Sciatic nerve (tissue), 2 donors: Measurements from ENCODE around the gene FAM163A. TPM values are rescaled to one million over a fixed set of nuclear protein-coding genes. Genes with fewer than 3 reads are reported as not detected.
A peak's percentile ranks its signal among the peaks of the same experiment; 100 is the strongest.
"Not testable (repeated sequence)": the region's sequence is repeated elsewhere in the genome, so short reads cannot be mapped to it uniquely, and the experiment has no call there.

ENCODE experiments used
- ATAC-seq: fragments of 200-7000 bp; cut with Tn5 transposase; one replicate; pipeline ENCODE4 v1.9.1; 2020; ENCODE audit warnings: mild to moderate bottlenecking, moderate library complexity
- DNase-seq: peaks from one replicate; pipeline ENCODE4 v3.0.0-alpha.2; 2020; ENCODE audit warnings: low spot score
- intact Hi-C: fragments of 100-400 bp; cut with DNase I; formaldehyde crosslinking; loops from one replicate; pipeline ENCODE4 v1.14.2; 2022
- total RNA-seq: library from RNA; stranded (reverse); fragmentation: NEBNext Ultra II Directional; extraction: Animal tissue kit (Norgen Biotek cat#: 25700); gene quantifications from one replicate; pipeline ENCODE4 v1.2.1, GENCODE V29; 2021
- donor health status: DM: no; HTN: no; CAD: no.
- donor health status: DM: no; HTN: no; CAD: no.

FAM163A gene
- not detected for total RNA-seq

DNA sequence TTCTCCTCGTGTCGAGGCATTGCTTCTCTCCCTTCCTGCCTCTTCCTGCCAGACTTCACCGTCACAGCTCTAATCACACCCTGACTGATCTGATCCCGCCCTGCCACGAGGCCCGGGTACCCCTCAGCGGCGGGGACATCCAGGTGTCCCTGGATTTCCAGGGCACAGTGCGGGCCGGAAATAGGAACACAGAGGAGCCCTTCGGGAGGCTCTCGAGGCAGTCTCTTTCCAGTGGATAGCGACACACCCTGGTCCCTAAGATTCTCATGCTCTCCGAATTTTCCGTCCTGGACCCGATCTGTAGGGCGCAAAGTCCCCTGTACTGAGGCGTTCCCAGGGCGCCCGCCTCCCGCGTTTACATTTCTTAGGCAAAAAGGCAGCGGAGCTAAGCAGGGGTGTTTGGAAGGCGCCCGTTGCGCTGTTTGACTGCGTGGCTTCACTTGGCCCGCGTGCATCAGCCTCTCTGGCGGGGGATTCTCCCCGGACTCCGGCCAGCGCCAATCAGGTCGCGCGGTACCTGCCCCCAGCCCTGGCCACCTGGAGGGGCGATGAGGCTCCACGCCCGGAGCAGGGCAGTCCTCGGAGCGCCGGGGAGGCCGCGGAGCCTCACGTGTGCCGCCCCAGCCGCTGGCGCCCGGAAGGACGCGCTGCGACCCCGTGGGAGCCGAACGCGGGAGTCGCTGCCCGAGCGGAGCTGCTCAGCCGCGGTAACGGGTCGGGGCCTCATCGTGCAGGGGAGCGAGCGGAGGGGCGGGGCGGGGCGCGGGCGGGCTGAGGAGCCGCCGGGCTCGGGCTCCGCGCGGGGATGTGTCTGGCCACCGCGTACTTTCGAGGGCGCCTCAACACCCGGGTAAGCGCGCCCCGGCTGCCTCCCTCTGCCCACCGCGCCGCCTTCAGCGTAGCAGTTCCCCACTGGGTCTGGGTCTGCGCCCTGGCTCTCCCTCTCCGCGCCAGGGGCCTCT is at the start of gene FAM163A:
Gene FAM163A, plus strand, starts transcription at position 575 of the 962 bp plus-strand sequence. CDS start 69,807 bp downstream, outside the sequence.
- DNase-seq = no peak
- intact Hi-C loops = no loop called here
- ATAC-seq = peak; percentile 30

DNA sequence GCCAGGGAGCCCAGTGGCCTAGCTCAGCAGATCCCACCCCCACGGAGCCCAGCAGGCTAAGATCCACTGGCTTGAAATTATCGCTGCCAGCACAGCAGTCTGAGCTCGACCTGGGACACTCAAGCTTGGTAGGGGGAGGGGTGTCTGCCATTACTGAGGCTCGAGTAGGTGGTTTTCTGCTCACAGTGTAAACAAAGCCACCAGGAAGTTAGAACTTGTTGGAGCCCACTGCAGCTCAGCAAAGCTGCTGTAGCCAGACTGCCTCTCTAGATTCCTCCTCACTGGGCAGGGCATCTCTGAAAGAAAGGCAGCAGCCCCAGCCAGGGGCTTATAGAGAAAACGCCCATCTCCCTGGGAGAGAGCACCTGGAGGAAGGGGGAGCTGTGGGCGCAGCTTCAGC is 48.6 kb upstream of the FAM163A start:
- intact Hi-C loops, ATAC-seq: not testable (repeated sequence)

DNA sequence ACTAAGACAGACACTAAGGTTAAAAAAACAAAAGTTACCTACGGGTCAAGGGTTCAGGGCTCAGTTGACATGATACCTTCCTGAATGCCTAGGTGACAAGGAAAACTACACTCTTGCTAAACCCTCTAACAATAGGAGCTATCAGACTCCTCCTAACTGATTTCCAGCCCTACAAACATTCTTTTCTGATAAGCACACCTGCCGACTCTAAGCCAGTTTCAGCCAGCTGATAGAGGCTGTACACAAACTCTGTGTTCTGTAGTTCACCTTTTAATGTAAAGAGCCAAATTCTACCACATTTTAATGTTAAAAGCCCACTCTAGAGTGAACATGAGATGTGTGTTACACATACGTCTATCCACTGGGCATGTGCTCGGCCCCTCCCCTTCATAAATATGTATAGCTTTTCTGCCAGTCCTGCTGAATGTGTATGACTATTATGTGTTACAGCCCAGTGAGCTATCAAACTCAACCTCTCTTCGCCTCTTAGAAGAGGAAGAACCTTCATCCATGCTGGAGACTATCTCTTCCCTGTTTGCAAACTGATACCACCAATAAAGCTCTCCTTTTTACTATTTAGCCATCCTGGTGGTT is 40.0 kb upstream of the FAM163A start:
- ATAC-seq = no peak
- intact Hi-C loops = no loop called here

More for the DNA sequence above, 48.6 kb upstream of the FAM163A start:
- DNase-seq = not testable (repeated sequence)

DNA sequence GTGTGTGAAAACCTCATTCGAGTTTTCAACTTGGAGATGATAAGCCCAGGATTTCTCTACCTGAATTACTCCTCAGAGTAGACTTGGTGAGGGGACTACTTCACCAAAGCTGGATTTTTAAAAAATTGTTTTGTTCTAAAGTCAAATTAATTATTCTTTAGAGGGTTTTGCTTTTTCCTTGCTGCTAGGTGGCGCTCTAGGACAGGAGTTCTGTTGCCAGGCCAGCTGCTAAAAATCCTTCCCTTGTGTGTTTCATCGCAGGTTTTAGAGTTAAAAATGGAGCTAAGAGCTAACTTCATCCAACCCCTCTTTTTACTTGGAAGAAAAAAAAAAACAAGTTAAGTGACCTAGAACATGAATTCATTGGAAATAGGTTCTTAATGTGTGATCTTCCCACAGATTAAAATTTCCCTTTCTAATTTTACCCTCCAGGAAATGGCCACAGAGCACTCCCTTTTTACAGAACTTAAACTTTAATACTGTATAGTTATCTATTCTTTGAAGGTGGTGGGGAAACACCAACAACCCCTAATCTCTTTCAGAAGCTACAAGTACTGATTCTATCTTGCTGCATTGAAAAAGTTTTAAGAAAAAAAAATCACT is 36.7 kb upstream of the FAM163A start:
- peak; percentile 70 for DNase-seq
- intact Hi-C loops = no loop called here
- no peak for ATAC-seq

More for the DNA sequence above, 40.0 kb upstream of the FAM163A start:
- DNase-seq = no peak

DNA sequence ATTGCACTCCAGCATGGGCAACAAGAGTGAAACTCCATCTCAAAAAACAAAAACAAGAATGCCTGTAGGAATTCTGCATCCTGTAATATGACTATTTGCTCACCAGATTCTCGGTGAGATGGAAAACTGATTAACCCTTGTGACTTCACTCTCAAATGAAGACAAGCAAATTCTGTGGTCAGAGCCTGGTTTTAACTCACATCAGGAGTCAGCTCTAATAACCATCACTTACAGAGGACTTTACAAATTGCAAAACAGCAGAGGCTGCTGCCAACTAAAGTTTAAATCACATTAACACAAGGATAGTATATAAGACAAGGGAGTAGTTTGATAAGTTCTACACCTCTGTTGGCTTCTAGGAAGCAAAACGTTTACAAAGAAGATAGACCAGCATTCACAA is 35.7 kb upstream of the FAM163A start:
- ATAC-seq (no peak), DNase-seq (no peak)
- intact Hi-C loops = no loop called here

DNA sequence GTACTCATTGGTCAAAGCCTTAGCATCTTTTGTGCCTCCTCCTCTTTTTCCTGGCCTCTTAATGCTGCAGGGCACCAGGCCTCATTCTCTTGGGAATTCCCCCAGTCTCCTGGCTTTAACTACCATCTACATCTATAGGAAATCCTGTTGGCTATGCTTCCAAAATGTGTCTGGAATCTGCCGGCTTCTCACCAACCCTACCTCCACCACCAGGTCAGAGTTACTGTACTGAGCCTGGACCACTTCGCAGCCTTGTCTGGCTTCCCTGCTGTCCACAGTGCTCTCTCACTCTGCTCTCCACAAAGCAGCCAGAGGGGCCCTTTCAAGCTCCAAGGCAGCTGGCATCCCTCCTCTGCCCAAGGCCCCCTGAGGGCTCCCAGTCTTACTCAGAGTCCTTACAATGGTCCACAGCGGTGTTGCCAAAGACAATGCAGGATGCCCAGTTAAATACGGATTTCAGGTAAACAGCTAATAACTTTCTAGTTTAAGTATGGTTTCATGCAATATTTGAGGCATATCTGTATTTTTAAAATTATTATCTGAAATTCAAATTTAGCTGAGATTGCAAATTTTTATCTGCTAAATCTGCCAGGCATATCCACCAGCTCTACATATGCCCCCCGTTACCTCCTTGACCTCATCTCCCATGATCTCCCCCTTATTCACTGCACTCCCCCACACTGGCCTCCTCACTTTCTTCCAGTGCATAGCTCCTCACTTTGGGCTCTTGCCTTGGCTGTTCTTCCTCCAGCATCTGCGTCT is 34.5 kb upstream of the FAM163A start:
- intact Hi-C loops = loop anchor here (2.0 kb wide), 1 partner anchor 102 kb away; no protein-coding TSS in a partner anchor
- no peak for DNase-seq
- no peak for ATAC-seq

DNA sequence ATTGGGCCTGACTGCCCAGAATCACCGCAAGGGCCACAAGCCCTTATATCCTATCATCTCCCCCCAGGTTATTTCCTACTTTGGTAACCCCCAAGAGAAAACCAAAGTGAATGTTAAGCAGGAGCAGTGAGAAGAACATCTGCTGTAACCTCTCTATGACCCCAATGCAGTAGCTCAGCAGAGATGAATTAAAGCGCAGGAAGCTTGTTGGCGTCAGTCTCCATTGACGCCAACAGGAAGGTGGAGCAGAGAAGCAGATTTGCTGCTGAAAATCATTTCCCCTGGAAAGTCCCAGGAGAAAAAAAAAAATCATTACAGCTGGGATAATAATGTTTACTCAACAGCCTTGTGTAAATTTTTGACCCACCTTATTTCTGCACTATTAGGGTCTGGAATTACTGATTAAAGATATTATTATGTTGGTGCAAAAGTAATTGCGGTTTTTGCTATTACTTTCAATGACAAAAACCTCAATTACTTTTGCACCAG is 33.2 kb upstream of the FAM163A start:
- peak; percentile 97 for ATAC-seq
- intact Hi-C loops = loop anchor here (2.0 kb wide), 1 partner anchor 101 kb away; no protein-coding TSS in a partner anchor
- no peak for DNase-seq

DNA sequence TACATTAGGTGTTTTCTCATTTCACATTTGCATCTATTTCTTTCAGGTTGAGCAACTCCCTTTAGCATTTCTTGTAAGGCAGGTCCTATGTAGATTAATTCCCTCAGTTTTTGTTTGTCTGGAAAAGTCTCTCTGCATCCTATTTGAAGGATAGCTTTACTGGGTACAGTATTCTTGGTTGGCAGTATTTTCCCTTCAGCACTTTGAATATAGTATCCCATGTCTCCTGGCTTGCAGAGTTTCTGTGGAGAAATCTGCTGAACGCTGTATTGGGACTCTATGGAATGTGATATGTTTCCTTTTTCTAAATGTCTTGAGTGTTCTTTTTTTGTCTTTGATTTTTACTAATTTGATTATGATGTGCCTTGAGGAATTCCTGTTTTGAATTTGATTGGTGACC is 28.9 kb upstream of the FAM163A start:
- ATAC-seq = no peak
- no peak for DNase-seq
- intact Hi-C loops = no loop called here

DNA sequence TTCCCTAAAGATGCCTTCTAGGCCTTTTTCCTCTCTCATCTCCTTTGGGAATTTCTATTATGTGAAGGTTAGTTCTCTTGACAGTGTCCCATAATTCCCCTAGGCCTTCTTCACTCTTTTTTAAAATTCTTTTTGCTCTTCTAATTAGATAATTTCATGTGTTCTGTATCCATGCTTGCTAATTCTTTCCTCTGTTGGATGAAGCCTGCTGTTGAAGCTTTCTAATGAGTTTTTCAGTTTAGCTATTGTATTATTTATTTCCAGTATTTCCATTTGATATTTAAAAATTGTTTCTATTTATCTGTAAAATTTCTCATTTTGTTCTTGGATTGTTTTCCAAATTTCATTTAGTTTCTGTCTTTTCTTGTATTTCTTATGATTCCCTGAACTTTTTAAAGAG is 28.5 kb upstream of the FAM163A start:
- DNase-seq (no peak), ATAC-seq (no peak)
- intact Hi-C loops = no loop called here

DNA sequence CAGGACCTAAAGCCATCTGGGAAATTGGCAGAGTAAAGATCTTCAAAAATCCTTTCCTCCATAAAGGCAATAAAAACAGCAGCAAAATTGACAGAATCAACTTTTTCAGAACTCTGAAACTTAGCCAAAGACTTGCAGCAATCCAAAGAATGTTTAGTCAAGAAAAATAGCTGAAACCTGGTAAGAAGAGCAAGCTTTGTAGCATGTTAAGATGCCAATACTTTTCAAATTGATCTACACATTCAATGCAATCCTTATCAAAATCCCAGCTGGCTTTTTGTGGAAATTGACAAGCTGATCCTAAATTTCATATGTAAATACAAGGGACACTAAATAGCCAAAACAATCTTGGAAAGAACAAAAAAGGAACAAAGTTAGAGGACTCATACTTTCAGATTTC is 23.8 kb upstream of the FAM163A start:
- intact Hi-C loops = no loop called here
- DNase-seq = no peak
- no peak for ATAC-seq

DNA sequence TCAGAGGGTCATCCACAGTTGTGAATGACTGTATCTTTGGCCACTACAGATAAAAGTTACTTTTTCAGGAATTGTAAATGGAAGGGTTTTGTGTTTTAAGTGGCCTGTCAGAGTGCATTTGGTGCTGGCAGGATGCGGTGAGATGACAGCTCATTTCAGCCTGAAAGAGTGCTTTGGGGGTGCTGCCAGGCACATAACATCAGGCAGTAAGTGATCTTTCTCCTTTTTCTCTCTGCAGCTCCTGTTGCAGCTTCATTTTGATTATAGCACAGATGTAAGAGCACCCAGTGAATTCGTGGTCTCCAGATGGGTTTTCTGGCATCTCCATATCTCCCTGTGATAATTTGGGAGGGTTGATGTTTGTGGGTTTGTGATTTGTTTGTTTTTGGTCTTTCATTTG is 14.8 kb upstream of the FAM163A start:
- DNase-seq = no peak
- intact Hi-C loops = no loop called here
- no peak for ATAC-seq

DNA sequence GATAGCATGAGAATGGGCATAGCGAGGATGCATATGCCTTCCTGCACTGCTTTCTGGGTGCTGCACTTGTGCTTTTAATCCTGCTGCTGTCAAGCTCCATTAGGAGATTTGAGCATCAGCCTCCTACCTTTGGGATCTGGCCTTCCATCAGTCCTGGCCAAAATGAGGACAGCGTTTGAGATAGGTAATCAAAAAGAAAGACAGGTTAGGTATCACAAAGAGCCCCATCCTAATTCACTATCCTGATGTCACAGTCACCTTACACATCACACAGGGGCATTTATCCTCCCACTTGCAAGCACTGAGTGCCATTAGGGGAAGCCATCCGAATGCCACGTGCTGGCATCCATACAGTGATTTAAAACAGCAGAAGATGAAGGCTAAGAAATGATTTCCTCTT is 13.2 kb upstream of the FAM163A start:
- DNase-seq = no peak
- intact Hi-C loops = no loop called here
- ATAC-seq = no peak

DNA sequence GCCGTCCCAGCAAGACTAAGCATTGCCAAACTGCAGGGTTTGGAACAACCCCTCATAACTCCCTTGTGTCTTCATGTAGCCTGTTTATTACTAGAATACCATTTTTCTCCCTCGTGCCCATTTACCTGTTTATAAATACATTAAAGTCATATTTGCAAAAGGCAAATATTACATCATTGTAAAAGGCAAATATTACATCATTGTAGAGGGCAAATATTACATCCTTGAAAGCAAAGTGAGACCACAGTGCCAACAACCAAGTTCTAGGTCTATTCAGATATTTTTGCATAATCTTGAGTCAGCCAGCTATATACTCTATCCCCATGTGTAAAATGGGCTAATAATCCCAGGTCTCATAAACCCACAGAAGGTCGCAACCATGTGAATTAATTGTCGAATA is 11.4 kb upstream of the FAM163A start:
- intact Hi-C loops = no loop called here
- no peak for ATAC-seq
- DNase-seq = no peak

DNA sequence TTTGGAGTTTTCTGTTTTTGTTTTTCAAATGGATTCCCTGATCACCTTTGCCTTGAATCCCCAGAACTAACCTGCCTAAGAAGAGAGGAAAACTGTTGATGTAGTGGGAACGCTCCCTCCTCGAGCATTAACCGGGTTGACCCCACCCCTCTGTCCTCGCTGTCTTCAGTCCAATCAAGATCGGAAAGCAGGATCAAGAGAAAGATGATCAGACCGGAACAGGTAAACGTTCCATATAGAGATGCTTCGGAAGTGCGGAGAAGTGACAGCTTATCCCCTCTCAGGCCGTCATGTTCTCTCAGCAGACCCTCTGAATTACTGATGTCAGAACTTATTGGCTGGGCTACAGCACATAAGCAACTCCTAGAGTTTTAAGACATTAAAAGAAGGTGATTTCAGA is 800 bp upstream of the FAM163A start:
- intact Hi-C loops = no loop called here
- no peak for ATAC-seq
- no peak for DNase-seq

DNA sequence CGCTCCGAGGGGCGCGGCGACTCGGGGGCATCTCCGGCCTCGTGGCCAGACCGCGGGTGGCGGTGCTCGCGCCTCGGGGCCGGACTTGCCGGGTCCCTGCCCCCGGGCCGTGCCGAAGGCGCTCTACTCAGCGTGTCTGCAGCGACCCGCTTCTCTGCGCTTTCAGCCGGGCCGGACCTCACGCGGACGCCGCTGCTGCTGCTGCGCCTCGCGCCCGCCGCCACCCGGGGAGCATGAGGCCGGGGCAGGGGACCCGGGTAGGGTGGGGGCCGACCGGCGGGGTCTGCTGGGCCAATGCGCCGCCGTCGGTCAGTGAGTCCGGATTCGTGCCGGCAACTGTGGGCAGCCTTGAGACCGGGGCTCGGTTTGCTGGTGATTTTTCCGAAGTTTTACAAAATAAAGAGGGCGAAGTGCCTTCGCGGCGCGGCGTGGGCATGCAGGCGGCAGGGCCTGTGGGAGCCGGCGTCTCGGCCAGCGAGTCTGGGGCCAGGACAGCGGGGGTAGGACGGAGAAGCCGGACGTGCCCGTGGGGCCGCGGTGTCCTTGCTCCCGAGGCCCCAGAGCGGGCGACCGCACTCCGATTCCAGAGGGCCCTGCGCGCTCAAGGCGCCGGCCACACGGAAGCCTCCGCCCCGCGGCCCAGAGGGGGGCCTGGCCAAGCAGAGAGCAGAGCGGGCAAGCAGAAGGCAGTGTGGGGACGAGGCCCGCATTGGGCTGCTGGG is 749 bp downstream of the FAM163A start:
- intact Hi-C loops = no loop called here
- DNase-seq (no peak), ATAC-seq (no peak)

DNA sequence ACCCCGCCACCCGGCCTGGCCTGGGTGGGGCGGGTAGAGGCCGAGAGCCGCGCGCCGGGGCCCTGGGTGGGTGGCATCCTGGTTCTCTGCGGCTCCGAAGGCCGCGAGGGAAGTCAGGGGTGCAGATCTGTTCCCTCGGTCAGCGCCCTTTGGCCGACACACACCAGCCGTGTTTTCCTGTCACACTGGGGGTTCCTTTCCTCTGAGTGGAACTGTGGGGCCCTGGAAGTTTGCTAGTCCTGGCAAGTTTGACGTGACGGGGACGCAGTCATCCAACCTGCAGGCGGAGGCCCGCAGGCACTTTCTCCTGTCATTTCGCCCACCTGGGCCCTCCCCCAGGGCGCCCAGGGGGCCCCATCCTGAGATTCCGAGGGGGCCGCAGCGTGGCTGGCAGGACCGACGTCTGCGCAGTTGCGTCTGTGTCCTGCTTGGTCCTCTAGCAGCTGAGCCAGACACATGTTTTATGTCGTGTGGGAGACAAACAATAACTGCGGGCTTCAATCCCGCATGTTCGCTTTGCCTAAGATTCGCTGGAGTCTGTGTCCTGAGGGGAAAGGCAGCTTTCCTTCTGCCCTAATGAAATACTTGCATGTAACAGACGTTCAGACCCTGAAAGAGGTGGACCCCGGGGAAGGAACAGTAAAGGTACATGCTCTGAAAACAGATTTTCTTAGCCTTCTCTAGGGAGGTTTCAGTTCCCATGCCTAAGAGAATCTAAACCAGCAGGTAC is 1.5 kb downstream of the FAM163A start:
- ATAC-seq (no peak), DNase-seq (no peak)
- intact Hi-C loops = no loop called here

DNA sequence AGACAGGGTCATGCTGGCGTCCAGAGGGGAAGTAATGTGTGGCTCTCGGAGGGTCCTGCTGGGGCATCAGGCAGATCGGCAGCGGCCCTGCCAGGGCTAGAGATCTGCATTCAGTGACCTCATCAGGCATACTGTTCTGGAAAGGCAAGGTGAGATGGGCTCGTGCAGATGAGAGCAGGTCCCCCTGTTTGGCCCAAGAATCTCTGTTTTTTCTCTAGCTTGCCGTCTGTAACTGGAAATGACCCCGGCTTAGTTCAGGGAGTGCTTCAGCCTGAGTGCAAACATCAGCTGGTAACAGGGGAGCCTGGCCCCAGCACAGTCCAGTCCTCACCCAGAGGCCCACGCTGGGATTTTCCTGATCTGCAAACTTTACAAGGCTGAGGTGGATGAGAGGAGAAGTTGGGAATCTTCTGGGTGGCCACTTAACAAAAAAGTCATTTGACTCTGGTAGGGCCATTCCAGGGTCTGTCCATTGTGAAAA is 2.1 kb downstream of the FAM163A start:
- no peak for ATAC-seq
- intact Hi-C loops = no loop called here
- DNase-seq = no peak

DNA sequence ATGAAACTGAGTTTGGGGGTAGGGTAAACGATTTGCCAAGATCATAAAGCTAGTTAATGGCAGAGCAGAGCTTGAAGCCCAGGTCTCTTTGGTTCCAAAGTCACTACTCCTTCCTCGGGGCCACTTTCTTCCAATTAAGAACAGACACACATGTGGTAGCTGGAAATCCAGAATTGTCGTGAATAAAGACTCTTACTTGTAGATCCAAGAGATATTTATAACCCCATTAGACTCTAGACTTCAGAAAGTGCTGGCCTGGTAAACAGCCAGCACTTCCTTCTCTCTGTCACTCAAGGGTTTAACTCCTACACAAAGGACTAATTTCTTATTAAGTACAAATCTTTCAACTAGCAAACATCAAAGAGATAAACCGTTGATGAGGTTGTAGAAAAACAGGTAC is 2.7 kb downstream of the FAM163A start:
- ATAC-seq (no peak), DNase-seq (no peak)
- intact Hi-C loops = no loop called here
